NCI-H1105 (cell line): ENCODE measurements around the gene FHIT.

Source experiments
- DNase-seq: peaks from one replicate; lab custom pipeline; 2025; lab: John Stamatoyannopoulos, UW

The FHIT gene

DNA sequence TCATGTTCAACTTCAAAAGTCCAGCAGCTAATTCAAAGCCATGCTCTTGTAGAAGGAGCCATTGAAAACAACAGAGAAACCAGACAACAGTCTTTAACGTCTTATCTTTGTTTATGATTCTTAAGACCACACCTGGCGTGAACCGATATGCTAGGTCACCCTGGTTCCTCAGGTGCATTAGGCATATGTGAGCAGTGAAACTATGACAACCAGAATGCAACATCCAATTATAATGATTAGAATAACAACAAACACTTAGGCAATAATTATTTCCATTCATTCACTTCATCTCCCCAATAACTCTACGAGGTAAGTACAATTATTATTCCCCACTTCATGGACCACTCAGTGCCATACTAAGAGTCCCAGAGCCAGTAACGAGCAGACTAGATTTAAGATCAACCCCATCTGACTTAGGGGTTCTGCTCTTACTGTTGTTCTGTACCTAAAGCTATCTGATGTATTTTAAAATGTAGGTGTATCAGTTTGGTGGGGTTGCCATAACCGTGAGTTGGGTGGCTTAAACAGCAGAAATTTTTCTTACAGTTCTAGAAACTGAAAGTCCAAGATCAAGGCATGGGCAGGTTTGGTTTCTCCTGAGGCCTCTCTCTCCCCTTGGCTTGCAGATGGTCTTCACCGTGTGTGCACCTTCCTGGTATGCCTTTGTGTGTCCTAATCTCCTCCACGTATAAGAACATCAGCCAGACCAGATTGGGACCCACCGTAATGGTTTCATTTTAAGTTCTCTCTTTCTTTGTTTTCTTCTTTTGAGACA, 1203.6 kb downstream of the FHIT start:
- peak; percentile 40 for DNase-seq

DNA sequence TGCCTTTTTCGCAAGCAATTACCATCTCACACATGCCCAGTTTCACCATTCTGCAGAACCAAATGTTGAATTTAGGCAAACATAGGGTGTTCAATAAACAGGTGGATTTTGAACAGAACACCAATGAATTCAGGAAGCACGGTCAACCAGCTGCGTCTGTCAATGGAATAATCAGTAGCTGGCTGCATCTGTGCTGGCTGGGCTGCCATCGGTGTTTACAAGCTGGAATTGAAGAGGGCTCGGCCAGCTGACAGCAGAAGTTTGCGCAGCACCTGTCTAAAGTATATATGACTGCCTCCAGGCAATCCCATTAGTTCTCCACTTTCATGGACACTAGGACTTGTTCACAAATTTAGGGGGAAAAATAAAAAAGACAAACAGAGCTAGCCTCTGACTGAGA, 1205.0 kb downstream of the FHIT start:
- peak; percentile 43 for DNase-seq

DNA sequence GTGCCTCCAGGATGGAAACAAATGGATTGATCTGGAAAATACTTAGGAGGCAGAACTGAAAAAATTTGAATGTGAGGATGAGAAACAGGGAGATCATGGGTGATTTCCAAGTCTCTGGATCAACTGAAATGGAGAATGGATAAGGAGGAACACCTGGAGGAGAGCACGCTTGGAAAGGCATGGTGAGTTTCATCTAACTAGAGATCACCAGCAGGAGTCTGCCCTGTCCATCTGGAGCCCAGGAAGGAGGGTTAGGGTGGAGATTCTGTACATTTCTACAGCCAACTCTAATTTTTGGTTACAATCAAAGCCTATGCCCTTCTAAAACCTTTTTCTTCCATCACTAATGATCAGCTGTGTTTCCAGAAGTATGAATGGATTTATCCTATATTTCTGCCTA, 1205.6 kb downstream of the FHIT start:
- no peak for DNase-seq

DNA sequence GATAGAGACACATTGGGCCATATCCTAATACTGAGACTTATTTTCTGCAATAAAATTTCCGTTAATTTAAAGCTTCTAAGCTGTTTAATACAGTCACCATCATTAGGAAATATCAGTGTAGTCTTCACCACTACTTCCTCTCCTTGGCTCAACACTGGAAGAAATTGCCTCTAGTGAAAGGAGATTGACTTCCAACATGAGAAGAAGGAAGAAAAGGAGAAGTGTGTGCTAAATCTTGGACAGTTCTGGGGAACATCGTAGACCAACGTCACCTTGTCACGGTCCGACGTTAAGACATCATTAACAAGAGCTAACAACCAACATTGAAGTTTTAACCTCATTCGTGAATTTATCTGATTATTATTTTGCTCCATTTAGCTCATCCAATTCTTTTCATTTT, 1214.4 kb downstream of the FHIT start:
- no peak for DNase-seq

DNA sequence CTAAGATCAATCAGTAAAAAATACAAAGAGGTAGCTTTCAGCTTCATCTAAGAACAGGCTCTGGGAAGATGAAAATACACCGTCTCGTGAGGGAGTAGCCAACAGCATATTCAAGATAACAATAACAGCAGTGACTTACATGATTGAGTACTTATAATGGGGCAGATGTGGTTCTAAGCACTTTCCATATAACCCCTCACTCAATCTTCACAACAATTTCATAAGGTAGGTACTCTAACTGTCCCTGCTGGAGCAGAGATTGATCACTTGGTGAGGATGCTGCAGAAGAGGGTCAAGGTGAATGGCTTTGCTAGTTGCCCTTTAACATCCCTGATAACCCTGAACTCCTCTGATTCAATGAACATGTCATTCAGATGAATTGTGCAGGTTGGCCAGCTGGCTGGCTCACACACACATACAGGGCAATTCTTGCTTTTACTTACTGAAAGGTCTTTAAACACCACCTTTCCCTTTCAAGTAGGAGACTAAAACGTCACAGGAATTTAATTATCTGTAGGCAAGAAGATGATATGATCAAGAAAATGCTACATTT, 1217.3 kb downstream of the FHIT start:
- DNase-seq, result no peak

DNA sequence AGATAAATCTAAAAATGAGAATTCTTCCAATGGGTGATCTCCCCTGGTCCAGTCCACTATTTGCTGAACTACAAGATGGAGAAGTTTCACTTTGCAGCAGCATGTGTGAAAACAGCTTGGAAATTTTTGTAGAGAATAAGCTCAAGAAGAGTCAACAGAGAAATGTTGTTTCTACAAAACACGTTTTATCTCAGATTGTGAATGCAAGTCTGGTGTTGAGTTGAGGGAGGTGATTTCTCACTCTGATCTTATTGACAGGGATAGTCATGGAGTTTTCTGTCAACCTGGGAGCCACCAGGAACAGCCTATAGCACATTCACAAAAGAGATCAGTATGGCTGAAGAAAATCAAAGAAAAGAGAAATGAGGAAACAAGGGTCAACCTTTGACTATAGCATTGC, 1220.3 kb downstream of the FHIT start:
- DNase-seq, result no peak

DNA sequence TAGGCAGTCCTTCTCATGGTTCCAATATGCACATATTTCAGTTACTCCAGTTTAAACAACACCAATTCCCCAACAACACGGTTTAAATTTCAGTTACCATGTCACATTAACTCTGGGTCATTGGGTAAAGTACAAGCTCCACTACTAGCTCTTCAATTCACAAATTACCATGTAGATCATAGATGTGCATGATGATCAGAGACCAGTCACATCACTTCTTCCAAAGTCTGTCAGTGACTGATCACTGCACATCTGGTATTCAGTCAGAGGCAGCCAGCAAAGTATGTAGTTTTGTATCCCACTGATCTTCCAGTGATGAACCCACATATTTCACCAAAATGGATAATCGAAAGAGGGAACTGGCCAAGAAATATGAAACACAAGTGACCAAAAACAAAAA, 1223.0 kb downstream of the FHIT start:
- DNase-seq, result no peak

DNA sequence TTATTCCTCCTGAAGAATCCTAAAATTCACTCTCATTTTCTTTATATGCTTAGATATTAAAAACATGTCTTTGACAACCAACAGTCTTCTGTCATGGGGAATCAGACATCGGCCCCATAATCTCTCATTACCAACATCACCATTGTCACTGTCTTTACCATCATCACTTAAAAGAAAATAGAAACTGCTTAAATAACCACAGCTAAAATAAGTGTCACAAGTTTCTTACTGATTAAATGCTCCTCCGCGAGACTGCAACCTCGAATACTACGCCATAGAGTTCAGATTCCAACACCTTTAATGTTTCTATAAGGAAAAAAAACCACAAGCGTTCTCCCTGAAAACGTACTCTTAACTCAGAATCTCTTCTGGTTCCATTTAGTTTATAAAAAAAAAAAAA, 1223.9 kb downstream of the FHIT start:
- DNase-seq, result no peak

DNA sequence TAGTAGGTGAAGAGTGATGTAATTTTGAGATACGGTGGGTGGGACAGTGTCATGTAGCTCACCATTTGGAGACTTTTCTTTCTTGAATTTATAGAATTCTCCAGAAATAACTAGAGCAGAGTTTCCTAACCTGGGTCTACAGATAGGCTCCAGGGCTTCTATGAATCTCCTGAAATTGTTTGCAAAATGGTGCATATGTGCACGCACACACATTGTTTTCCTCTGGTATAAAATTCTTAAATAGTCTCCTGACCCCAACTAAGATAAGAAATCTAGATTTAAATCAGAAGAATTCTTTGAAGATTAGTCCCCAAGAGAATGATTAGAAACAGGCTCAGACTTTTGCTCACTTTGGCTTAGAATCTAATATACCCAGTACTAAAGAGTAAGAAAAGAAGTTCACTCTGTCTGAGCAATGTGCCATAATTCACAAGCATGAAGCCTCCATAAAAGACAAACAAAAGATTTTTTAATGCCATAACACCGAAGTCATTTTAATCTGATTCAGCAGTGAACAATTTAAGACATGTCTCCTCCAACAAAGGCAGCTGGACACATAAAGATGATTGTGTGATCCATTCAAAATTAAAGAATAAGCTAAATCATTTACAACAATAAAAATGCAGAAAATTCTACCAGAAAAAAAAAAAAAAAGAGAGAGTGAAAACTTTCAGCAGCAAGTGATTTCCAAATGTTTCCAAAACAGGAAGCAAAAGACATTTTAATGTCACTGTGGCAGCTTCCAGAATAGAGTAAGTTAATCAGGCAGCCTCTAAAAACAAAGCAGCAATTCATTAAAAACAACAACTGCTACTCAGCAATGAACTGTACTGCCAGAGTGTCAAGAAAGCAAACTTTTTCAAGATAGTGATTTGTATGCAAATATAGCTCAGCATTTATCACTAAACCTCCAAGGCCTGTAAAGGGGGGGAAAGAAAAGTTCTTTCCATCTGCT, 1225.9 kb downstream of the FHIT start:
- DNase-seq, result no peak

DNA sequence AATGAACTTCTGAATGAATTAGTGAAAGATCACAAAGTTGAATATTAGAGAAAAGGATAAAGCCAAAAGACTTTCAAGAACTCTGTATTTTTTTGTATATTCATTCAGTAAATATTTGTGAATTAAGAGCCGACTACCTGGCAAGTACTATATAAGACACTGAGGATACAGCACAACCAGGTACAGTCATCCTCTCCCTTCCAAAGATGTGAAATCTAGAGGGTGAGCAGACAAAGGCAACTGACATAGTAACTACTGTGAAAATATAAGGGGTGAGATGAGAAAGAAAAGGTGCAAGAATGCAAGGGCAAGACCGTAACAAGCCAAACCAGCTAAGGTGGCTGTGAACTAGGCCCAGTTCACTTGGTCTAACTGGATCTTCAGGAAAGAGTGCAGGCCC, 1226.9 kb downstream of the FHIT start:
- DNase-seq, result no peak

DNA sequence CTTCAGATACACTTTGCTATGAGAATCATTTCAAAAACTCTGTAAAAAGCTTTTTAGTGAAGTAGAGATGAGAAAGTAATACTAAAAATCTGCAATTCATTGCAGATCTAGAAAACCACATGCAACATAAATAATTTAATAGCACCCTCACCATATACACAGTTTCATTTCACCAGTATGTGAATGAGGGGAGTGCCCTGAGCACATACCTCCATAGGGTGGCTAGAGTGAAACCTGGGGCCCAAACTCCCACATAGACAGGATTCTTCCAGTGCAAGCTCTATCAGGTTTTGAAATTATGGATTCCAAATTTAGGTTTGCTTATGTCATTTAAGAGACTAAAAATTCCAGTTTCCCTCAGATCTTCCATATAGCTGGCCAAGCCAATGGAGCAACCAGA, 1228.1 kb downstream of the FHIT start:
- DNase-seq, result no peak

DNA sequence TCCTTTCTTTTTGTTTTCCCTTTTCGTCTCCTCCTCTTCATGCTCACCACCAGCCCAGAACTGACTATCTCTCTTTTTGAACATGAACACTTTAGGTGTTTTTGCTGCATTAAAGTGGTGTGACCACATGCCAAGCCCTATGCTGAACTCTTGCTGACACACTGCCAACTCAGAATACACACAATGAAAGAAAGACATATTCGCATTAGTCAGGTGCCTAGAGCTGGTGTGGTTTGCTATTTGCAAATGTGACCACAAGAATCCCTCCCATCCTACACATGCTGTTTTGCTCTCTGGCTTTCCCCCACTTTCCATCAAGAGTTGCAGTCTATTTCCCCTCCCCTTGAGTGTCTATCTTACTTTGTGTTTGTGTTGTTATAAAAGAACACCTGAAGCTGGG, 1233.6 kb downstream of the FHIT start:
- DNase-seq, result no peak

DNA sequence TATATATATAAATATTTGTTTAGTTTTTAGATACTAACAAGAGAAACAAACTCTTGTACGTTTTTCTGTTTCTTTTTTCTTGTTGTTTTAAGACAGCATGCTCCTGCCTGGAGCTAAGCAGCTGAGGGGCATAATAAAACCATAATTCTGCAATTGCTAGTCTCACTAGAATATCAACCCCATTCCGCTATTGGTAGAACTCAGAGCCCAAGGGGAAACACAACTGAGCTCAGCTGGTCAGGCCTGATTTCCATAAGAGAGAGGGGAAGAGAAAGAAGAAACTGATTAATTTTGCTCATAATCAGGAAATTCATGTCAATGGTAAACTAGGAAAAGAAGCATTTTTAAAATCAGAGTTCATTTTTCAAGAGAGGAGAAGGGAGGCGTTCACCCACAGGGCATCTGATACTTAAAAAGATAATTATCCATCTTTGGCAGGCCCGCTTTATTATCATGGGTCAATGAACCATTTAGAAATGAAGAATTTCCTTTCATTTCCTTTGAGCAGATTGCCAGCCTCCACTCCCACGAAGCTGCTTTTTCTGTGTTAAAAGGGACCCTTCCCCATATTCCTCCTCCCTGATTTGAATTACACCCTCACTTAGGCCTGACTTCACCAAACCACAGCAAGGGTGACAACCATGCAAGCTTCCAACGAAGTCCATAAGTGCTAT, 1236.1 kb downstream of the FHIT start:
- no peak for DNase-seq

DNA sequence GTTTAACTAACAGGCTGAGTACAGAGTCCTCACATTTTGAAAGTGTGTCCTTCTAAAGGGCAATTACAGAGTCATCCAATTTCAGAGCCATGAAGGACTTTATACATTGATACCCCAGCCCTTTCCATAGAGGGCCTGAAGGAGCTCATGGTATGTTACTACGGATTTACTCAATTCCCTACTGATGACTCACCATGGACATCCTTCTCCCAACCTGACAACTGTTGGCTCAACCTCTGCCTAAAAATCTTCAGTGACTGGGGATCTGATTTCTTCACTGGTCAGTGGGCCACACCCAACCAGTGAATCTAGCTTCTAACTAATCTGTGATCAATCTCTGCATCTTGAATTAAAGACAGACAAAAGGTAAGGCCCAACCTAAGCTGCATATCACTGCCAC, 1238.0 kb downstream of the FHIT start:
- no peak for DNase-seq

DNA sequence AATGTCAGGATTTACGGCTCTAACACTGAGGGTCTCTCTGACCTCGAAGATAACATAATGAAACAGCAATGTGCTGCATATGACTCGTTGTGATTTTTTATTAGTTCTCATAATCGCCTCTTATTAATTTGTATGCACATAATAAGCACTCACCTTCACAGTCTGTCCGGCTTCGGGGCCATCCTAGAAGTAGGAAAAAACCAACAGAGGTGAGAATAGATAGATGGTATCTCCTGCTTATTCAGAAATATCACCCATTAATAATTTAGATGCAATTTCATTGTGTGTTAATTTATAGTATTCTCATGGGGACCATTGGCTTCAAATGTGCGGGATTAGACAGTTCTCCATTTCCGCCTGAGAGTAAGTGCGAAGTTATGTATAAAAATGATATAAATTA, 1240.0 kb downstream of the FHIT start:
- DNase-seq, result no peak

DNA sequence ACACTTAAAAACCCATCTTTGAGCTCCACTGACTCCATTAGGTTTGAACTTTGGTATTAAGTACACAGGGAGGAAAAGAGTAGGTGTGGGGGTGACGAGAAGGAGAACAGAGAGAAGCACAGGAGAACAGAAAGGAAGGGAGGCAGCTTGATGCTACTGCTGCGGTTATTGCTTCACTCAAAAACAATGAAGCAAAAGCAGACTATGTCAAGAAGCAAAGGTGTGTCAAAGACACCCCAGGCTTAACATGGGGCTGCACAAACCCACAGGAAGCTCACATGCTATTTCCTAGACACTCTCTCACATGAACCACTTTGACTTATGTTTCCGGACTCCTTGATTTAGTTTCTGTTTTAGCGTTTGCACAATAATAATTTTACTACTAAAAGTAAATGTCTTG, 1240.5 kb downstream of the FHIT start:
- no peak for DNase-seq

DNA sequence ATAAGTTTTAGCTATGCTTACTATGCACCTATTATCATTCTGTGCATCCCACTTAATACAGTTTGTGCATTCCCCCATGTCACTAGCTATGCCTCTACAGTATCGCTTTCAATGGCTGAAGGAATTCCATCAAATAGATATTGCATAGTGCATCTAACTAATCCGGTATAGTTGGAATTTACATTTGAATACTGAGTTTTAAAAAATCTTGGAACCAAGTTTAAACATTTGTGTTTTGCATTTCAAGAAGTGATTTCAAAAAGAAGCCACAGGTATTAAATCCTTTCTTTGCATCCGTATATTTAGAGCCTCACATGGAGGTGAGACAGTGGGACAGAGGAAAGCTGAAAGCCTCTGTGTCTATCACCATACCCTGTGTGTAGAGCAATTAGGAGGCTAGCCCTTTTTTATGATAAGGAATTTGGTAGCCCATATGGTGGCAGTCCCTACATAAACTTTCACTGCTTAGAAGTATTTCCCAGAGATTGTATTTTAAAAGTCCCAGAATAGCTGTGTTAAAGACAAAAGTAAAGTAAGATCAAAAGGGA, 1241.2 kb downstream of the FHIT start:
- DNase-seq, result no peak

DNA sequence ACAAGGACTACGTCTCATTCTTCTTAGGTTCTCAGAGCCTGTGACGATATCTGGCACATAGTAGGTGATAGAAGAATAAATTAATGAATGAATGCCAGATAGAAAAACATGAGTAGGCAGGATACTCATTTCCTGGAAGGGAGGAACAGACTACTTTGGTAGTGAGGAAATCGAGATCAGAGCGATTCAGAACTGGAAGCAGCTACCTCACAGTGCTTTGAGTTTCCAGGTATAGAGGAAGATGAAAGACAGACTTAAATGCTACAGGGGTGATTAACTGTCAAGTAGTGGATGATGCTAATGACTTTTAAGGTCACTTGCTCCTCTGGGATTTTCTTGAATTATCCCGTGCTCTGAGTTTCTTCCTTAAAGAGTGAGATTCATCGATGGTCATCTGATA, 1249.9 kb downstream of the FHIT start:
- no peak for DNase-seq

DNA sequence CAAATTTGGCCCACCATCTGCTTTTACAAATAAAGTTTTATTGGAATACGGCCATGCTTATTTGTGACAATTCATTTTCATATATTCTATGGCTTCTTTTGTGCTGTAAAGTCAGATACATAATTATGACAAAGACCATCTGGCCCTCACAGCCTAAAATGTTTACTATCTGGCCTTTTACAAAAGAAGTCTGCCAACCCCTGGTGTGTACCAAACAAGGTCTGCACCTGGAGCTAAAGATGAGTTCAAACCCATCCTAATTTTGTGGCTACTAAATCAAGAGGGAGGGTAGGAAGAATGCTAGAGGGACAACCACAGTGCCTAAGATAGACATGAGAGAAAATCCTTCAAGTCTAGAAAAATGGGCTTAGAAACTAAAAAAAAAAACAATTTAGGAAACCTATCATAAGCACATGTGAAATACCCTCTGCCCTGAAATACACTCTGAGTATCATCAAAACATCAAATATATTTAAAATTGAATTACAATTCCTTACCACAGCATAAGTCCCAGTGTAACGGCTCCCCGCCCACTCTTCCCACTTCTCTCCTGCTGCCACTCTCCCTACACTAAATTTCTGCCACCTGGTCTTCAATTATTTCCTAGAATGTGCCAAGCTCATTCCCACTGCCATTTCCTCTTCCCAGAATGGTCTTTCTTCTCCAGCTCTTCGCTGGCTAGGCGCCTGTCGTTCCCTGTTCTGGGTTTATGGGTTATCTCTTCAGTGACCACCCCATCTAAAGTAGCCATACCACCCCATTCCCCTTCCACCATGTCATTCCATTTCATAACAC, 1250.7 kb downstream of the FHIT start:
- no peak for DNase-seq

DNA sequence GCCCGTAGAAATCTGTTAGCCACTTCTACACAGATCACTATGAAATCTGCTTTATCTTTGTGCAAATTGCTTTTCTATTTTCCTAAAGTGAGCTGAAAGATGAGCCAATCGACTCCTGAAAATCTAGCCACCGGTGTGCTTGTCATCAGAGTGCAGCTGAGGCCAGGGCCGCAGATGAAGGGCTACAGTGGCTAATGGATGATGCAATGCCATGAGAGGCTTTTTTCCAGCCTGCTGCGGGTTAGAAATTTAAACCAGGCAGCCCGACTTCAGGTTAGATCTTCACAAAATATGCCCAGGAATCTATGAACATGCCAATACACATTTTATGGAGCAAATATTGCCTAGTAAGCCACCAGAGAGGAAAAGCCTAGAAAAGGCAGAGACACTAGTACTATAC, 1253.2 kb downstream of the FHIT start:
- DNase-seq, result no peak

DNA sequence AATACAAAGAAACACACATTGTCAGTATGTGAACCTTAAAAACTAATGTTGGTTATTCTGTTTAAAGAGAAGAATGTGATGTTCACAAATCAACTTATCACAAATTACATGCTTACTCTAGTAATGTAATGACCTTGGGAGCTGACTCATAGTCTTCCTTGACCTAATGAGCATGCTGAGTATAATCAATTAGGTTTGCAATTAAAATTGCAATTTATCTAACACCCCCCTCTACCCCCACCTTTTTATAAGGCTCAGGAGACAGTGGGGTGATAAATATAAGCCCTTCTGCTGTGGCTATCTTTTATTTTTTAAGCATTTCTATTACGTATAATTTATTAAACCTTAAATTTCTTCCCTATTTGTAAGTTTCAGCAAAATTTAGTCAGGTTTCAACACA, 1253.7 kb downstream of the FHIT start:
- DNase-seq, result no peak
